GM21619 (cell line): Measurements from ENCODE around the gene NMNAT2.
"Not testable (repeated sequence)": the region's sequence is repeated elsewhere in the genome, so short reads cannot be mapped to it uniquely, and the experiment has no call there.

Source experiments
- ATAC-seq: cut with Tn5 transposase; IDR thresholded peaks from one replicate; pipeline ENCODE4 v1.9.1; 2021; ENCODE audit not compliant: unreplicated experiment

The NMNAT2 gene

GRCh38 chr1:183419399-183419798, 1.2 kb upstream of the NMNAT2 start:
- ATAC-seq, result no peak

DNA sequence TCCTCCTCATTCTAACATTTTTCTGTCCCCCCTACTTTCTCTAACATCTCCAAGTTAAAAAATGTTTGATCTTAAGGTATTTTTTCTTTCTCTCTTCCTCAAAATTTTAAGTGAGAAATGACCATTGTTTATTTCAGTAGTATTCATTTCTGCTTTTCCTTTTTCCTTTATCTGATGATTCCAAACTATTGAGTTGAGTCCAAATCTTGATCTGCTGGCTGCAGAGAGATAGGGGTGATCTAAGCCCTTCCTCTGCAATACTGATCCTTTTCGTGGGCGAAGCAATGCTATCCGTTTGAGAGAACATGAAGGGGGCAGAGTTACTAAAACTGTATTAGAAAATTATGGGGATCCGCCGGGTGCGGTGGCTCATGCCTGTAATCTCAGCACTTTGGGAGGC, 516 bp upstream of the NMNAT2 start:
- ATAC-seq, result no peak

- no peak for ATAC-seq
Measured at GRCh38 chr1:183416850-183417771, 1.1 kb downstream of the NMNAT2 start.

- no peak for ATAC-seq
Measured at GRCh38 chr1:183414365-183414764, 3.8 kb downstream of the NMNAT2 start.

DNA sequence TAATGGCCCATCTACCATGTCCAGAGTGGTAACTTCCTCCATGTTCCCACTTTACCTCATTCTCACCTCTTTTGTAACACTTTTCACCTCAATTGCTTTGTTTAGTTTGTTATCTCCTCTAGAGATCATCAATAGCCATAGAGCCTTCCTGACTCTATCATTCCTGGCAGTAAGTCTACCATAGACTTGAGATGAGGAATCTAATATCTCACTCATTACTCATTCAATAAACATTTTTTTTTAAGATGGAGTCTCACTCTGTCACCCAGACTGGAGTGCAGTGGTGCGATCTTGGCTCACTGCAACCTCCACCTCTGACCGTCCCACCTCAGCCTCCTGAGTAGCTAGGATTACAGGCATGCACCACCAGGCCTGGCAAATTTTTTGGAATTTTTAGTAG, 7.1 kb downstream of the NMNAT2 start:
- no peak for ATAC-seq

DNA sequence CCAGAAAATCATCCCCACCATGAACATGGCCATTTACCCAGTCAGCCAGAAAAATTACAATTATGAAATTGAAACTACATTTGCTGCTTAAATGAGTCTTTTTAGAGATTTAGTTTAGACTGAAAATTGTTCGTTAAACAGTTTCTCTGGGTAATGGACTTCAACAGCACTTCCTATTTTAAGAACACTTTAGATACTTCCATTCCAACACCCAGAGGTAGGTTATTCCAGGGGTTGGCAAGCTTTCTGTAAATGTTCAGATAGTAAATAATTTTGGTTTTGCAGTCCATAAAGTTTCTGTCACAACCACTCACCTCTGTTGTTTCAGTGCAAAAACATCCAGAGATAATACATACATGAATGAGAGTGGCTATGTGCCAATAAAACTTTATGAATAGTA, 10.2 kb downstream of the NMNAT2 start:
- no peak for ATAC-seq

DNA sequence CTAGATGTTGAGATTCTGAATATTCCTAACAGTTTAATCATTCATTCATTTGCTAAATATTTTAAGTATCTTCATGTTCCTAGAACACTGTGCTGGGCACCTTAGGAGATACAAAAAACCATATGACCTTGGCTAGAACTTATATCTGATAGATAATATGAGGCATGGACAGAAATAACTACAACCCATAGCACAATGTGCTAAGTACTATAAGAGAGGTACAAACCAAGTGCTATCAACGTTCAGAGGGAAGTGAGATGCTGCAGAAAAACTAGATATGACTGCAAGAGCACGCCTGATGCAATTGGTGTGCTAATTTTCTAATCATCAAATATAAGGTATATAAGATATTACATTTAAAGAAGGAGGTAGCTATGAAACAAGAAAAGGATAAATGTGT, 10.7 kb downstream of the NMNAT2 start:
- ATAC-seq, result no peak

GRCh38 chr1:183404476-183404875, 13.7 kb downstream of the NMNAT2 start:
- no peak for ATAC-seq

DNA sequence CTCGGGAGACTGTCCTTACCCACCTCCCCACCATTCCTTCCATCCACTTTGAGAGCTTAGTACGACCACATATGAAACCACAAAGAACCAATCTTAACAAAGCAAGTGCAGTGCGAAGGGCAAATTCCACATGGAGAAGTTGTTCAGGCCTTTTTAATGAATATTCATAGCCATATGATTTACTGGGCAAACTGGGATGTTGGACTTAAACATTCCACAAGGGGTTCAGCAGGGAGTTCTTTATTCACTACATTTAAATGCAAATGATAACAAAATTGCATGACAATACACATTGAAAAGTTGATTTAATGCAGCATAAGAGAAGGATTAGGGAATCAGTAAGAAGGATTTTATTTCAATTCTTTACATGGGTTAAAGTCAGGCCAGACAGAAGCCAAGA, 14.7 kb downstream of the NMNAT2 start:
- ATAC-seq, result no peak

DNA sequence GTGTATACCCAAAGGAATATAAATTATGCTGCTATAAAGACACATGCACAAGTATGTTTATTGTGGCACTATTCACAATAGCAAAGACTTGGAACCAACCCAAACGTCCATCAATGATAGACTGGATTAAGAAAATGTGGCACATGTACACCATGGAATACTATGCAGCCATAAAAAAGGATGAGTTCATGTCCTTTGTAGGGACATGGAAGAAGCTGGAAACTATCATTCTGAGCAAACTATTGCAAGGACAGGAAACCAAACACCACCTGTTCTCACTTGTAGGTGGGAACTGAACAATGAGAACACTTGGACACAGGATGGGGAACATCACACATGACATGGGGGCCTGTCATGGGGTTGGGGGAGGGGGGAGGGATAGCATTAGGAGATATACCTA, 16.6 kb downstream of the NMNAT2 start:
- ATAC-seq, result not testable (repeated sequence)

DNA sequence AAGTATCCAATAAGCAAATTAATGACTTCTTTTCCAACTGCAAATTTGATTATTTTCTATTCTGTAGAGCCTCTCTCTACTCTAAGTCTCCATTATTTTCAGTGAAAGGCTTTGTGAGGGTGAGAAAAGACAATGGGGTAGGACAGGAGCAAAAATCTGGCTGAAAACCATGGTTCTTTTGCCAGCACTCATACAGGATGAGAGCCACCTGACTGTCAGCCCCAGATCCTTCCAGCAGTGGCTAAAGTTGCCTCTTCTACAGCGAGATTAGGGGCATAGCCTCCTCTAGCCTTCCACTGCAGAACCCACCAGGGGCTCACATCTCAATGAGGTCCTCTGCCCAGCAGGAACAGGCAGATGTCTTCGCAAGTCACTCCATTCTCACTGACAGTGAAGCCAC, 23.7 kb downstream of the NMNAT2 start:
- ATAC-seq, result no peak

GRCh38 chr1:183391863-183392262, 26.3 kb downstream of the NMNAT2 start:
- ATAC-seq, result no peak

DNA sequence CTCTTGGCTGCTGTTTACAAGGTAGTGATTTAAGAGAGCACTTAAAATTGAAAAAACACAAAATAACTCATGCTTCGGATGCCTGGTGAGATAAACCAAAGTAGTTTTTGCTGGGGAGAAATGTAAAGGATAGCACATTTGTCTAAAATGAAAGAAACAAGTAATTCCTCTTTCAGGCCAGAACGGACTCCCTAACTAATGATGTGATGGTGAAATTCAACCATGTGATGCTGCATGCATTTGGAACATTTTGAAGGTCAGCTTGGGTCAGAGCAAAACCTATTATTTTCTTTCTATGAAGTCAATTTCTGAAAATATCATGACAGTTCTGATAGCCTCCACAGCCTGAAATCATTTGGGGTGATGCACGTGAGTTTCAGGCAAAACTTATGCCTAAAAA, 27.6 kb downstream of the NMNAT2 start:
- ATAC-seq, result no peak

DNA sequence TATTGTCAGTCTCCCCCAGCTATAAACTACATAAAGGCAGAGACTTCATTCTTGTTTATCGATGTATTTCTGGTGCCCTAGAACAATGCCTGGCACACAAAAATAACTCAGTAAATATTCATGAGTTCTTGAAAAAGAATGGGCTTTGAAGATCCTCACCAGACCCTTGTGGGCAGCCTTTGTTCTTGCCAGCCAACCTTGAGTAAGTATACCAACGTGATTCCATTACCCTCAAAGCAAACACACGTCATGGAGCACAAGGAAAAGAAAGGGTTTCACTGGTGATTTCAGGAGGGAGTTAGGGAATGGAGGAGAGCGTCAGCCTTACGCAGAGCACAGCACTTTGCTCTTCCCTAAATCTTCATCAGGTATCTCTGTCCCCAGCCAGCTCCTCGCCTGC, 29.4 kb downstream of the NMNAT2 start:
- ATAC-seq, result no peak

GRCh38 chr1:183385340-183386144, 32.6 kb downstream of the NMNAT2 start:
- no peak for ATAC-seq

GRCh38 chr1:183379951-183380350, 38.2 kb downstream of the NMNAT2 start:
- no peak for ATAC-seq

DNA sequence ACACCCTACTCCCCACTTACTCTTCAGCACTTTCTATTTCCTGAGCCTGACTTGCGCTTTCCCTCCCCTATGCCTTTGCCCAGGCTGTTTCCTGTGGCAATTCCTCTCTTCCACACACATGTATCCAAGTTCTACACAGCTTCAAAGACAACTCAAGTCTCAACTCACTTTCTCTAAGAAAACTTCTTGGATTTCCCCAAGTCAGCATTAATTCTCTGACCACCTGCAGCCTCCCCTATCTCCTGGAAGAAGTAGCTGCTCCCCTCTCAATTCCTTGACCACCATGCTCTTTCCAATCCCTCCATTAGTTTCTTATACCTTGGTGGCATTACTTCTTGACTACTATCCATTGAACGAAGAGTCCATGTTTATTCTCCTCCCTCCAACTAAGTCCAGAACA, 42.8 kb downstream of the NMNAT2 start:
- no peak for ATAC-seq

DNA sequence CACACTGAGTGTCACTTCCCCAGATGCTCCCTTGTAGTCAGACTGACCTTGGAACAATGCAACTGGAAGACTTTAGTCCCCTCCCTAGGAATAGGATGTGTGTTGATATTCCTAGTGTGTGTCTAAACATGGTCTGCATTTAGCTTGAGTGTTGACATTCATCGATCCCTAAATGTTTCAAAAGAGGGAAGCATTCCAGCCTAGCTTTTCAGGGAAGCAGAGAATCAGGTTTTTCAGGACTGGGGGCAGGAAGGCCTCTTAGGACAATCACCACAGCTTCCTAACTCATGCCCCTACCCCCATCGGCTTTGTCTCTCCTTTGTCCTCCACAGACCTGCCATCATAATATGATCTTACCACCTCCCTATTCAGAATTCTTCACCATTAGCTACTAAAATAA, 43.4 kb downstream of the NMNAT2 start:
- ATAC-seq, result no peak

GRCh38 chr1:183372586-183373230, 45.5 kb downstream of the NMNAT2 start:
- ATAC-seq, result no peak

DNA sequence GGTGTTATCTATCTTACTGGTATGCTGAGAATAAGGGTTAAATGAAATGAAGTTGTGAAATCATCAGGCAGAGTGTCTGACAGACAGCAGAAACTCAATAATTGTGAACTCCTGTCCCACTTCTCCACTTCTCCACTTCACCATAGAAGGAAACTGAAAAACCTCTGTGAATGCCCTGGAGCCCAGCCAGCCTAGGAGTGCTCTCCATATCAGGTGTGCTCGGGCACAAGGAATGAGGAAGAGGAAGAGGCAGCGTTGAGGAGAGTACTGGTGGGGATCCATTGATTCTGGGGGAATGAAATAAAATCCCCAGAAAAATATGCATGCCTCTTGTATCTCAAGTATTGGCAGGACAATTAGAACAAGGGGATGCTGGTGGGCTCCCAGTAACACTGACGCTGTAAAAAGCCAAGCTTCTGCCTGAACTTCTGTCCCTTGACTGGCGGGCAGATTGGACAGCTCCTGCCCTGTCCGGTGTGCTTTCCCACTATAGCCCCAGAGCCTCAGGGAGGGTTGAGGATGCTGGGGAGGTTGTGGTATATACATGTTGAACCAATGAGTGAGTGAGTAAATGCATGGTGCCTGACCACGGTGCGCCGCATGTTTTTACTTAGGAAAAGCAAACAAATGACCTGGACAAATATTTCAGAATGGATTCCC, 47.7 kb downstream of the NMNAT2 start:
- no peak for ATAC-seq
